HG02870 (cell line): ENCODE measurements around the gene PHAX.
"Not testable (repeated sequence)": the region's sequence is repeated elsewhere in the genome, so short reads cannot be mapped to it uniquely, and the experiment has no call there.

ENCODE experiments used
- ATAC-seq: cut with Tn5 transposase; IDR thresholded peaks from one replicate; pipeline ENCODE4 v1.9.1; 2021; ENCODE audit warnings: mild to moderate bottlenecking, moderate library complexity; ENCODE audit not compliant: unreplicated experiment

PHAX gene

GRCh38 chr5:126656401-126657007 lies 55.8 kb downstream of the PHAX start:
- ATAC-seq = no peak

- ATAC-seq = no peak
Measured at GRCh38 chr5:126658561-126658960, 57.8 kb downstream of the PHAX start.

- ATAC-seq = peak; percentile 78
Measured at GRCh38 chr5:126659805-126660482, 59.2 kb downstream of the PHAX start.

GRCh38 chr5:126664586-126664985 lies 63.8 kb downstream of the PHAX start:
- no peak for ATAC-seq

GRCh38 chr5:126670109-126670508 lies 69.4 kb downstream of the PHAX start:
- ATAC-seq = not testable (repeated sequence)

GRCh38 chr5:126671681-126672080 lies 70.9 kb downstream of the PHAX start:
- not testable (repeated sequence) for ATAC-seq

- no peak for ATAC-seq
Measured at GRCh38 chr5:126673477-126673876, 72.7 kb downstream of the PHAX start.

- ATAC-seq = no peak
Measured at GRCh38 chr5:126674145-126674544, 73.4 kb downstream of the PHAX start.

- no peak for ATAC-seq
Measured at GRCh38 chr5:126675338-126675737, 74.6 kb downstream of the PHAX start.

GRCh38 chr5:126676195-126676624 lies 75.5 kb downstream of the PHAX start:
- ATAC-seq = peak; percentile 79
